ENCODE data around the gene ANKRD16. TPM values are rescaled to one million over a fixed set of nuclear protein-coding genes. Genes with fewer than 3 reads are reported as not detected.
"Not testable (repeated sequence)": the region's sequence is repeated elsewhere in the genome, so short reads cannot be mapped to it uniquely, and the experiment has no call there.

Gene ANKRD16
- total RNA-seq, 2 donors from 2014 or later, result 4.6 to 6.8 TPM

- peaks cover 5% of the 10 kb centered on the region for H3K4me1 Mint-ChIP-seq
- H3K4me3 Mint-ChIP-seq, result no peak overlapping the region
- H3K27me3 Mint-ChIP-seq, result no peaks in the 10 kb centered on the region
- H3K36me3 Mint-ChIP-seq (ENCODE audit: low read depth), result peaks cover 97% of the 10 kb centered on the region
- ATAC-seq (replicated peaks), result no peak
- peak overlapping the region; percentile 23 for H3K27ac Mint-ChIP-seq
- H3K9me3 Mint-ChIP-seq, result no peaks in the 10 kb centered on the region
Observed at GRCh38 chr10:5913736-5914135, 24.0 kb upstream of the ANKRD16 start.

GRCh38 chr10:5911670-5912069 is 22.0 kb upstream of the ANKRD16 start:
- Mint-ChIP-seq H3K9me3 (no peaks in the 10 kb centered on the region), H3K27ac (peak overlapping the region; percentile 36)

GRCh38 chr10:5910323-5911100 is 20.8 kb upstream of the ANKRD16 start:
- Mint-ChIP-seq H3K4me3 (no peak overlapping the region), H3K9me3 (no peaks in the 10 kb centered on the region), H3K36me3 (ENCODE audit: low read depth) (peaks cover 97% of the 10 kb centered on the region), H3K4me1 (peaks cover 10% of the 10 kb centered on the region), H3K27me3 (no peaks in the 10 kb centered on the region), H3K27ac (no peak overlapping the region)
- no peak for ATAC-seq (replicated peaks)

More at GRCh38 chr10:5911670-5912069, 22.0 kb upstream of the ANKRD16 start:
- ATAC-seq (replicated peaks), result no peak
- Mint-ChIP-seq H3K27me3 (no peaks in the 10 kb centered on the region), H3K36me3 (ENCODE audit: low read depth) (peaks cover 98% of the 10 kb centered on the region), H3K4me1 (peaks cover 5% of the 10 kb centered on the region), H3K4me3 (no peak overlapping the region)

DNA sequence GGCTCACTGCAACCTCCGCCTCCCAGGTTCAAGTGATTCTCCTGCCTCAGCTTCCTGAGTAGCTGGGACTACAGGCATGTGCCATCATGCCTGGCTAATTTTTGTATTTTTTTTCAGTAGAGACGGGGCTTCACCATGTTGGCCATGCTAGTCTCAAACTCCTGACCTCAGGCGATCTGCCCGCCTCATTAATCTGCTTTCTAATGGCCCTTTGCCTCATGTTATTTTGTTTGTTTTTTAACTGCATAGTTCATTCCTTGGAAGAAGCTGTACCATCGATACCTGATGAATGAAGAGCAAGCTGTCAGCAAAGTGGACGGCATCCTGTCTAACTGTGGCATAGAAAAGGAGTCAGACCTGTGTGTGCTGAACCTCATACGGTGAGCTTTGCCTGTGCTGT is 19.0 kb upstream of the ANKRD16 start:
- H3K4me1 Mint-ChIP-seq, result peaks cover 16% of the 10 kb centered on the region
- H3K36me3 Mint-ChIP-seq (ENCODE audit: low read depth), result peaks cover 89% of the 10 kb centered on the region
- not testable (repeated sequence) for H3K27ac Mint-ChIP-seq; ATAC-seq (replicated peaks); H3K4me3 Mint-ChIP-seq; H3K27me3 Mint-ChIP-seq; H3K9me3 Mint-ChIP-seq

DNA sequence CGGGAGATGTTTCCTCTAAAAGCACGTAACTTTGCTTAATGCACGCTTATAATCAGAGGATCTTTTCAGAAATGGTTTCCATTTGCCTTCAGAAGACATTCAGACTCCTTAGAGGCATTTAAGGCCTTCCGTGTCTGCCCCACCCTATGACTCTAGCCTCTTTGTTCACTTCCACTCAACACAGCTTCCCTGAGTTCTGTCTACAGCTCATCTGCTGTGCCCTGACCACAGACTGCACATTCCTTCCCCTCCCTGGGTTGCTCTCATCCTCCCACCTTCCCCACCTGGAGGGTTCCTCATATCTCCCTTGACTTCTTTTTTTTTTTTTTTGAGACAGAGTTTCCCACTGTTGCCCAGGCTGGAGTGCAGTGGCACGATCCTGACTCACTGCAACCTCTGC is 17.0 kb upstream of the ANKRD16 start:
- Mint-ChIP-seq H3K4me1 (peaks cover 15% of the 10 kb centered on the region), H3K9me3 (no peaks in the 10 kb centered on the region), H3K36me3 (ENCODE audit: low read depth) (peaks cover 83% of the 10 kb centered on the region), H3K27me3 (no peaks in the 10 kb centered on the region), H3K4me3 (no peak overlapping the region), H3K27ac (no peak overlapping the region)
- no peak for ATAC-seq (replicated peaks)

DNA sequence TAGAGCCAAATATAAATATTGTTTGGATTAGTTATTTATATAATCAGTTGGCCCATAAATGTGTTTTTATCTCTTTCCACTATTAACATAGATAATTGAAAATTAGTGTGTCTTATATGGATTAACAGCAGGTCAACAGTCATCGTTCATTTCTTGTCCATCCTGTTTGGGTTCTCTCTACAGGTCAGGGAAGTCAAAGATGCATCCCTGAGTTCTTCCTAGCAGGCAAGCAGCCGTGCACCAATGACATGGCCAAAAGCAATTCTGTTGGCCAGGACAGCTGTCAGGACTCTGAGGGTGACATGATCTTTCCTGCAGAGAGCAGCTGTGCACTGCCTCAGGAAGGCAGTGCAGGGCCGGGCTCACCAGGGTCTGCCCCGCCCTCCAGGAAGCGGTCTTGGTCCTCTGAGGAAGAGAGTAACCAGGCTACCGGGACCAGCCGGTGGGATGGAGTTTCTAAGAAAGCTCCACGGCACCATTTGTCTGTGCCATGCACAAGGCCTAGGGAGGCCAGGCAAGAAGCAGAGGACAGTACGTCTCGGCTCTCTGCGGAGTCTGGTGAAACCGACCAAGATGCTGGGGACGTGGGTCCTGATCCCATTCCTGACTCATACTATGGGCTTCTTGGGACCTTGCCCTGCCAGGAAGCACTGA is 16.3 kb upstream of the ANKRD16 start:
- Mint-ChIP-seq H3K27ac (no peak overlapping the region), H3K27me3 (no peaks in the 10 kb centered on the region), H3K4me3 (no peak overlapping the region), H3K4me1 (peaks cover 11% of the 10 kb centered on the region), H3K36me3 (ENCODE audit: low read depth) (peaks cover 76% of the 10 kb centered on the region), H3K9me3 (no peaks in the 10 kb centered on the region)
- ATAC-seq (replicated peaks), result no peak

GRCh38 chr10:5904227-5904626 is 14.5 kb upstream of the ANKRD16 start:
- H3K4me1 Mint-ChIP-seq, result peaks cover 11% of the 10 kb centered on the region
- ATAC-seq (replicated peaks), result peak; percentile 98
- no peaks in the 10 kb centered on the region for H3K27me3 Mint-ChIP-seq
- H3K9me3 Mint-ChIP-seq, result no peaks in the 10 kb centered on the region
- H3K4me3 Mint-ChIP-seq, result peak overlapping the region; percentile 22
- H3K27ac Mint-ChIP-seq, result peak overlapping the region; percentile 70
- peaks cover 65% of the 10 kb centered on the region for H3K36me3 Mint-ChIP-seq (ENCODE audit: low read depth)

DNA sequence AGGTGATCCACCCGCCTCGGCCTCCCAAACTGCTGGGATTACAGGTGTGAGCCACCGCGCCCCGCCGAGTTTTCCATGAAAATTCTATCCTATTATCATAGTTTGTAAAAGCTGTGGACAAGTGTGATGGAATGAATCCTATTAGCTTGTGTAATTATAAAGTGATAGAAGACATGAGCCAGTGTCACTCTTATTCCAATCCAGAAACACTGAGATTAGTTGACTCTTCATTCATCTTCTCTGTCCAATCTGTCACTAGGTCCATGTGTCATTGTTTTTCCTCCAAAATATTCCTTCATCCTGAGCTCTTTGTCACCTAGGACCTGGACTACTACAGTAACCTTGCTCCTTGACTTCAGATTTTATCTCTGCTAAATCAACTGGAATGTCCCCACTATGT is 13.9 kb upstream of the ANKRD16 start:
- Mint-ChIP-seq H3K9me3 (no peaks in the 10 kb centered on the region), H3K36me3 (ENCODE audit: low read depth) (peaks cover 58% of the 10 kb centered on the region), H3K27me3 (no peaks in the 10 kb centered on the region), H3K4me1 (peaks cover 11% of the 10 kb centered on the region), H3K27ac (peak overlapping the region; percentile 70), H3K4me3 (no peak overlapping the region)
- ATAC-seq (replicated peaks), result no peak

DNA sequence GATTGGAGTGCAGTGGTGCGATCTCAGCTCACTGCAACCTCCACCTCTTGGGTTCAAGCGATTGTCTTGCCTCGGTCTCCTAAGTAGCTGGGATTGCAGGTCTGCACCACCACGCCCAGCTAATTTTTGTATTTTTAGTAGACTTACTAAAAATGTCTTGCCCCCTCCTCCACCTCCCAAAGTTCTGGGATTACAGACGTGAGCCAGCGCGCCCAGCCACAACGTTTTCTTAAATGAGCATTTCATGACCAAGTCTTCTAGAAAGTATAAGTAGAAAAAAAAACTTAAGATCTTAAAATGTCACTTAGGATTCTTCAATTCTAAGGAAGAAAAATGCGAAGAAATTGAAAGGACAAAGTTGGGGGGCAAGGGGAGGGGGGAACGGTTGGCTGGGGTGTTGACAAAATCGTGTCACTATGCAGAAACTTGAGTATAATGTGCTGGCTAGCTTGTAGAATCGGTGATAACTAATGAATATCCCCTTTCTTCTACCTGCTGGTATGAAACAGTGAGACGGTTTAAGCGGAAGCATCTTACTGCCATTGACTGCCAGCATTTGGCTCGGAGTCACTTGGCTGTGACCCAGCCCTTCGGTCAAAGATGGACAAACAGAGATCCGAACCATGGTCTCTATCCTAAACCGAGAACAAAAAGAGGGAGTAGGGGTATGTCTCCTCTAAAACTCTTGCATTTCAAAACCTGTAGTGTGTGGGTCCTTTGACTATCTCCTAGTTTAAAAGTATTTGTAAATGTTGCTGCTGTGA is 13.0 kb upstream of the ANKRD16 start:
- H3K36me3 Mint-ChIP-seq (ENCODE audit: low read depth), result peaks cover 53% of the 10 kb centered on the region
- peaks cover 2% of the 10 kb centered on the region for H3K9me3 Mint-ChIP-seq
- peaks cover 11% of the 10 kb centered on the region for H3K4me1 Mint-ChIP-seq
- no peak overlapping the region for H3K4me3 Mint-ChIP-seq
- no peaks in the 10 kb centered on the region for H3K27me3 Mint-ChIP-seq
- no peak overlapping the region for H3K27ac Mint-ChIP-seq
- no peak for ATAC-seq (replicated peaks)

GRCh38 chr10:5900247-5900646 is 10.6 kb upstream of the ANKRD16 start:
- no peak overlapping the region for H3K4me3 Mint-ChIP-seq
- peaks cover 51% of the 10 kb centered on the region for H3K36me3 Mint-ChIP-seq (ENCODE audit: low read depth)
- peaks cover 16% of the 10 kb centered on the region for H3K4me1 Mint-ChIP-seq
- H3K9me3 Mint-ChIP-seq, result peaks cover 5% of the 10 kb centered on the region
- H3K27ac Mint-ChIP-seq, result no peak overlapping the region
- H3K27me3 Mint-ChIP-seq, result no peaks in the 10 kb centered on the region
- no peak for ATAC-seq (replicated peaks)

DNA sequence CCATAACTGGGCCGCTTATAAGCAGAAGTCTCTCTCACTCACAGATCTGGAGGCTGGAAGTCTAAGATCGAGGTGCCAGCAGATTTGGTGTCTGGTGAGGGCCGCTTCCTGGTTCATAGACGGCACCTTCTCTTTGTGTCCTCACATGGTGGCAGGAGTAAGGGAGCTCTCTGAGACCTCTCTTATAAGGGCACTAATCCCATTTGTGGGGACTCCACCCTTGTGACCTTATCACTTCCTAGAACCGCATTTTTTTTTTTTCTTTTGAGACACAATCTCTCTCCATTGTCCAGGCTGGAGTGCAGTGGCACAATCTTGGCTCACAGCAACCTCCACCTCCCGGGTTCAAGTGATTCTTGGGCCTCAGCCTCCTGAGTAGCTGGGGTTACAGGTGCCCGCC is 8.5 kb upstream of the ANKRD16 start:
- no peaks in the 10 kb centered on the region for H3K27me3 Mint-ChIP-seq
- H3K27ac Mint-ChIP-seq, result no peak overlapping the region
- H3K9me3 Mint-ChIP-seq, result peaks cover 5% of the 10 kb centered on the region
- H3K4me3 Mint-ChIP-seq, result no peak overlapping the region
- peaks cover 22% of the 10 kb centered on the region for H3K4me1 Mint-ChIP-seq
- peaks cover 57% of the 10 kb centered on the region for H3K36me3 Mint-ChIP-seq (ENCODE audit: low read depth)
- no peak for ATAC-seq (replicated peaks)

DNA sequence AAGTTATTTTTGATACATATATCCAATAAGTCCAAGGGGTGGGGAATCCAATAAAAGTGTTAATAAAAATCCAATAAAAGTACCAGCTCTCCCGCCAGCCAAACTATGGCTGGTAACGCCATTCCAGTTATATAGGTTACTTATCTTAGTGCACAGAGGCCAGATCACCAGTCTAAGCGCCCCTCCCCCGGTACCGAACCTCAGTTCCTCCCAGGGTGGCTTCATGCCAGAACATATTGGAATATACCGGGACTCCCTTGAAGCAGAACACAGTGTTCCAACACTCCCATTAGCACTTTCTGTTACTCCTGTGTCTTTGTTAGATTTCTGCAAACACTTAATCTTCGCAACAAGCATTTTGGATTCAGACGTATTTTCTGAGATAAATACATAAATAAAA is 7.8 kb upstream of the ANKRD16 start:
- peaks cover 27% of the 10 kb centered on the region for H3K4me1 Mint-ChIP-seq
- H3K9me3 Mint-ChIP-seq, result peaks cover 5% of the 10 kb centered on the region
- no peaks in the 10 kb centered on the region for H3K27me3 Mint-ChIP-seq
- H3K27ac Mint-ChIP-seq, result no peak overlapping the region
- peaks cover 57% of the 10 kb centered on the region for H3K36me3 Mint-ChIP-seq (ENCODE audit: low read depth)
- no peak for ATAC-seq (replicated peaks)
- no peak overlapping the region for H3K4me3 Mint-ChIP-seq

DNA sequence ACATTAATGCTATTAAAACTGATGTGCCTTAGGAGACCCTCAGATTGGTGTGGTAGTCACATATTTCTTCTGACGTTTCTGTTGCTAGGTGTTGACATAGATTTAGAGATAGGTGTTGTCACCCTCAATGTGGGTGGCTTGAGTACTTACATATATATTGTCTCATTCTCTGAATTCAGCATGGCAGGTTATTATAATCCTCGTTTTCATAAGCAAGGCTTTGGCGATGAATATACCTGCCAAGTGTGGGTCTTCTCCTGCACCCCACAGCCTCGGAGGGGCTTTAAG is 7.3 kb upstream of the ANKRD16 start:
- no peak for ATAC-seq (replicated peaks)
- Mint-ChIP-seq H3K36me3 (ENCODE audit: low read depth) (peaks cover 61% of the 10 kb centered on the region), H3K27me3 (no peaks in the 10 kb centered on the region), H3K27ac (no peak overlapping the region), H3K9me3 (peaks cover 5% of the 10 kb centered on the region), H3K4me1 (peaks cover 32% of the 10 kb centered on the region), H3K4me3 (no peak overlapping the region)

- Mint-ChIP-seq H3K27ac (peak overlapping the region; percentile 87), H3K36me3 (ENCODE audit: low read depth) (peaks cover 65% of the 10 kb centered on the region), H3K9me3 (peaks cover 5% of the 10 kb centered on the region), H3K27me3 (no peaks in the 10 kb centered on the region), H3K4me3 (peak overlapping the region; percentile 63), H3K4me1 (peaks cover 36% of the 10 kb centered on the region)
- ATAC-seq (replicated peaks), result no peak
Observed at GRCh38 chr10:5896208-5897052, 6.7 kb upstream of the ANKRD16 start.
